Esophagus squamous epithelium (tissue), 4 donors: ENCODE measurements around the gene CTNNA2.

Source experiments
- CTCF ChIP-seq, 6 experiments: fragments of 450-650 bp in 4 of 6; fragments of 200-600 bp in 2 of 6; sonication (generic) in 2 of 6; IDR thresholded peaks; one replicate each; pipeline ENCODE4 v1.5.1; 2016 to 2019; ENCODE audit warnings: antibody characterized with exemption in 6 of 6, mild to moderate bottlenecking in 4 of 6, moderate library complexity in 4 of 6
- POLR2A ChIP-seq, 4 donors: fragments of 450-650 bp; IDR thresholded peaks; one replicate each; pipeline ENCODE4 v1.6.1; 2017; ENCODE audit warnings: antibody characterized with exemption in 4 of 4, mild to moderate bottlenecking in 4 of 4, moderate library complexity in 3 of 4

GRCh38 chr2:80233333-80233732 lies 720.5 kb downstream of the CTNNA2 start:
- TF ChIP-seq POLR2A (IDR thresholded peaks at IDR 0.05), result no peak
- TF ChIP-seq CTCF (IDR thresholded peaks at IDR 0.05), result no peak
